DOHH2 (cell line): ENCODE measurements around the gene RCVRN.

Source experiments
- H3F3A ChIP-seq: fragments of 200-600 bp; sonication (generic), shearing (Covaris generic); 2 replicates; pipeline ENCODE4 v1.6.0; 2016; ENCODE audit warnings: antibody characterized with exemption, mild to moderate bottlenecking; ENCODE audit not compliant: control insufficient read depth, insufficient read depth
- H3K27ac ChIP-seq: fragments of 200-600 bp; sonication (generic); 2 replicates; pipeline ENCODE4 v1.5.1; 2014; ENCODE audit warnings: low read depth, mild to moderate bottlenecking, low read length, moderate library complexity
- H3K27me3 ChIP-seq: fragments of 200-600 bp; sonication (generic); 2 replicates; pipeline ENCODE4 v1.6.1; 2014; ENCODE audit warnings: mild to moderate bottlenecking, low read length, mixed read lengths; ENCODE audit not compliant: control insufficient read depth
- H3K36me3 ChIP-seq: fragments of 200-600 bp; sonication (generic); 2 replicates; pipeline ENCODE4 v1.6.1; 2014; ENCODE audit warnings: mild to moderate bottlenecking, low read length, moderate library complexity, mixed read lengths; ENCODE audit not compliant: control insufficient read depth
- H3K4me1 ChIP-seq: fragments of 200-600 bp; sonication (generic); 2 replicates; pipeline ENCODE4 v1.6.1; 2014; ENCODE audit warnings: mild to moderate bottlenecking, low read length, mixed read lengths; ENCODE audit not compliant: control insufficient read depth
- H3K4me2 ChIP-seq: fragments of 200-600 bp; sonication (generic); 2 replicates; pipeline ENCODE4 v1.6.0; 2014; ENCODE audit warnings: mild to moderate bottlenecking, low read length, moderate library complexity
- H3K4me3 ChIP-seq: fragments of 200-600 bp; sonication (generic); 2 replicates; pipeline ENCODE4 v1.5.1; 2014; ENCODE audit warnings: mild to moderate bottlenecking, low read length, mixed read lengths
- H3K79me2 ChIP-seq: fragments of 200-600 bp; sonication (generic); 2 replicates; pipeline ENCODE4 v1.6.1; 2014; ENCODE audit warnings: mild to moderate bottlenecking, low read length, mixed read lengths; ENCODE audit not compliant: control insufficient read depth
- H3K9me2 ChIP-seq: fragments of 200-600 bp; sonication (generic); replicated peaks from 2 replicates; pipeline ENCODE4 v1.6.1; 2014; ENCODE audit warnings: mild to moderate bottlenecking, low read length, mixed read lengths; ENCODE audit not compliant: control insufficient read depth
- H3K9me3 ChIP-seq: fragments of 200-600 bp; sonication (generic); 2 replicates; pipeline ENCODE4 v1.6.1; 2014; ENCODE audit warnings: antibody characterized with exemption, low read length, mixed read lengths; ENCODE audit not compliant: control insufficient read depth, insufficient read depth
- H4K20me1 ChIP-seq: fragments of 200-600 bp; sonication (generic); 2 replicates; pipeline ENCODE4 v1.6.0; 2014; ENCODE audit warnings: low read depth, mild to moderate bottlenecking, antibody characterized with exemption, low read length, moderate library complexity; ENCODE audit not compliant: control insufficient read depth, insufficient read depth
- CTCF ChIP-seq: fragments of 200-600 bp; sonication (generic); IDR thresholded peaks from one replicate; pipeline ENCODE4 v1.5.1; 2014; ENCODE audit warnings: antibody characterized with exemption, mild to moderate bottlenecking, low read depth, low read length; ENCODE audit not compliant: poor library complexity, severe bottlenecking
- EZH2phosphoT487 ChIP-seq: fragments of 200-600 bp; sonication (generic); IDR thresholded peaks from 2 replicates; pipeline ENCODE4 v1.6.1; 2017; ENCODE audit warnings: borderline replicate concordance, mild to moderate bottlenecking, antibody characterized with exemption, low read length, moderate library complexity, mixed read lengths

The RCVRN gene

GRCh38 chr17:9905078-9905415, at the start of gene RCVRN:
Gene RCVRN, minus strand, starts transcription at chr17:9905271. Its CDS starts 91 bp downstream, at chr17:9905180.
- Histone ChIP-seq H3K4me3 (no peak within 1 kb of the TSS), H3K4me1 (no peaks in the 10 kb centered on the region), H3K27ac (no peak within 1 kb of the TSS), H3K9me2 (no peaks in the 10 kb centered on the region), H3K9me3 (no peaks in the 10 kb centered on the region), H3K36me3 (no peaks in the 10 kb centered on the region), H3K27me3 (no peaks in the 10 kb centered on the region), H4K20me1 (no peaks in the 10 kb centered on the region), H3K79me2 (no peaks in the 10 kb centered on the region), H3F3A (no peaks in the 10 kb centered on the region), H3K4me2 (no peak within 1 kb of the TSS)
- TF ChIP-seq EZH2phosphoT487 (no peak), CTCF (no peak)

GRCh38 chr17:9953492-9953891, 48.4 kb upstream of the RCVRN start:
- Histone ChIP-seq H3K9me2 (no peaks in the 10 kb centered on the region), H3K9me3 (no peaks in the 10 kb centered on the region), H4K20me1 (no peaks in the 10 kb centered on the region), H3K4me2 (no peak overlapping the region), H3F3A (no peaks in the 10 kb centered on the region), H3K27me3 (no peaks in the 10 kb centered on the region), H3K4me1 (no peaks in the 10 kb centered on the region), H3K4me3 (no peak overlapping the region), H3K27ac (no peak overlapping the region), H3K36me3 (no peaks in the 10 kb centered on the region), H3K79me2 (no peaks in the 10 kb centered on the region)
- TF ChIP-seq EZH2phosphoT487 (no peak), CTCF (no peak)

GRCh38 chr17:9951803-9952202, 46.7 kb upstream of the RCVRN start:
- Histone ChIP-seq H3K4me3 (no peak overlapping the region), H3F3A (no peaks in the 10 kb centered on the region), H3K36me3 (no peaks in the 10 kb centered on the region), H3K4me2 (no peak overlapping the region), H4K20me1 (no peaks in the 10 kb centered on the region), H3K27me3 (no peaks in the 10 kb centered on the region), H3K27ac (no peak overlapping the region), H3K4me1 (no peaks in the 10 kb centered on the region), H3K79me2 (no peaks in the 10 kb centered on the region), H3K9me3 (no peaks in the 10 kb centered on the region), H3K9me2 (no peaks in the 10 kb centered on the region)
- TF ChIP-seq CTCF (no peak), EZH2phosphoT487 (no peak)

GRCh38 chr17:9948928-9949327, 43.9 kb upstream of the RCVRN start:
- no peaks in the 10 kb centered on the region for H3K9me3 ChIP-seq
- no peak overlapping the region for H3K4me3 ChIP-seq
- H4K20me1 ChIP-seq = no peaks in the 10 kb centered on the region
- H3K9me2 ChIP-seq = no peaks in the 10 kb centered on the region
- no peaks in the 10 kb centered on the region for H3K79me2 ChIP-seq
- TF ChIP-seq CTCF (no peak), EZH2phosphoT487 (no peak)
- H3K27me3 ChIP-seq = no peaks in the 10 kb centered on the region
- no peak overlapping the region for H3K27ac ChIP-seq
- no peaks in the 10 kb centered on the region for H3F3A ChIP-seq
- H3K36me3 ChIP-seq = no peaks in the 10 kb centered on the region
- H3K4me1 ChIP-seq = no peaks in the 10 kb centered on the region
- H3K4me2 ChIP-seq = no peak overlapping the region
